HUDEP-2 (cell line): ENCODE results near the gene UBXN11.

Source experiments
- DNase-seq, 76 experiments: peaks; one replicate each; lab custom pipeline; 2025; ENCODE audit not compliant: unreplicated experiment in 76 of 76; lab: John Stamatoyannopoulos, UW

The UBXN11 gene

DNA sequence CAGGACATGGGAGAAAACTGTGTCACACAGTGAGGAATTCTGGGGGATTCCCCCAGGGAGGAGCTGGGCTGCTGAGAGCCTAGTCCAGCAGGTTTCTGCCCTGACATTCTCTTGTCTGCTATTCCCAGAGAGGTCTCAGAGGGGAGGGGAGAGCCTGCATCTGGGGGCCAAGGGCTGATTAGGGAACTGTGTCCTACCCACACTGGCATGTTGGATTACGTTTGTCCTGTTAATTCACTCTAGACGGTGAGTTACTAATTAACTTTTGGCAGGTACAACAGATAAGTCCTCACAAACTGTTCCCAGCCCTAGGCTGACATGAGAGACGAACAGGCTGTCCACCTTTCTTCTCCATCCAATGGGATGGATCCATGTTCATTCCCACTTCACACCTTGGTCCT lies 29.2 kb downstream of the UBXN11 start:
- DNase-seq: no peak

DNA sequence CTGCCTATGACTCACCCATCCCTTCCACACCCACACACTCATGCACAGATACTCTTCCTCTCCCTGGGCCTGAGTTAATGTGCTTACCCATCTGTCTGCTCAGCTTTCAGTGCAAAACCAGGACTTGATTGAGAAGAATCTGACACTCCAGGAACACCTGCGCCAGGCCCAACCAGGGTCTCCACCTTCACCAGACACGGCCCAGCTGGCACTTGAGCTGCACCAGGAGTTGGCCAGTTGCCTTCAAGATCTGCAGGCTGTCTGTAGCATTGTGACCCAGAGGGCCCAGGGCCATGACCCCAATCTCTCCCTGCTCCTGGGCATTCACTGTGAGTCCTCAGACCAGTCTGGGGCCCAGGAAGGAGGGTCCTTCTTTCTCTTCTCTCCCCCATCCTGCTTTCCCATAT lies 30.0 kb downstream of the UBXN11 start:
- DNase-seq: peak in 1 of 76 experiments; percentile 45

DNA sequence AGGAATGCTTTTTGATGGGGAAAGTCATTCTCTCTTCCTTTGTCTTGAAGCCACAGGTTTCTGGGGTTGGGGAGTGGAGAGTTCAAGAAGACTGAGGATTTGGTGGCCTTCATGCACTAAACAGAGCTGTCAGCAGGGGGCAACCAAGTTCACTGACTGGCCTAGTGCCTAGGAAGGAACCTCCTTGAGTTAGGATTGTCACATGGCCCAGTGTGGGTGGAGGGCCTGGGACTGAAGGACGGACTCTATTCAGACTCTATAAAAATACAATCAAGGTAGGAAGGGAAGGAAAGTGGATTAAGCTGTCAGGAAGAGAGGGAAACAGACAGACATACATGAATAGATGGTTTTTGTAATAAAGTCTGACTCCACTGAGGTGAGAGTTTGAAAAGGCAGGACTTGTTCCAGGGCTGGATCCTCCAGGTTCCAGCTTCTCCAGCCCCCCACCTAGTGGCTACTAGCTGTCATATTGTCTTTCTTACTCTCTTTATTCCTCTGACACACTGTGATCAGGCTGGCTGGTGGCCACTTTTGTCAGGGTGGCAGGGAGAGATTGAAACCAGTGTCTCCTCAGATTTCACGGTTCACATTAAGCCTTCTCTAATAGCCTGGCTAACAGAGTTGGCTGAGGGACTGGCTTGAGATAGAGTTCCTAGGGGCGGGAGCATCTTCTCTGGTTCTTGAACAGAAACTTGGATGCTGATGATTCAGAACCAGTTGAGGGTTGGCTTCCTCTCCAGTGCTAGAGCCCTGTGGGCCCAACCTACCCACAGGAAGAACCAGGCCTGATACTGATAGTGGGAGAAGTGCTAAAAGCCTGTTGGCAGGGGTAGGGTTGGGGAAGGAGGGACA lies 30.6 kb downstream of the UBXN11 start:
- DNase-seq: peak in 74 of 76 experiments; percentile 23 to 95 (median 82)

DNA sequence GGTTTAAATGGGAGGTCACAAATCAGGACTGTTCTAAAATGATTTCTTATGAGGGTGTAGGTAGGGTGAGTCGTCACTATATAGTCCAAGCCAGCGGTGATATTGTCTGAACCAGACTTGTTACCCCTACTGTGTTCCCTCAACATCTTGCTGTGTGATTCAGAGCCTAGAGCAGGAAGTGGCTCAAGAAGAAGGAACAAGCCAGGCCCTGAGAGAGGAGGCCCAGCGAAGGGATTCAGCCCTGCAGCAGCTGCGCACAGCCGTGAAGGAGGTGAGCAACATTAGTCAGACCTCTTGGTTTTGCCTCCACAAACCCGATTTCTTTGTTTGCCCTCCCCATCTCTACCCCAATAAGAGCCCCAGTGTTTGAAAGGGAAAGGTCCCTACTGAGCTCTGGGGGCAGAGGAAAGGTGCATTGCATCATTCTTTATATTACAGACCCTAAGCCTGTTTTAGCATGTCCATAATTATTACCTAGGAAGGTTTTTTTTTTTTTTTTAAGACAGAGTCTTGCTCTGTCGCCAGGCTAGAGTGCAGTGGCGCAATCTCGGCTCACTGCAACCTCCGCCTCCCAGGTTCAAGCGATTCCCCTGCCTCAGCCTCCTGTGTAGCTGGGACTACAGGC lies 31.5 kb downstream of the UBXN11 start:
- DNase-seq: no peak

DNA sequence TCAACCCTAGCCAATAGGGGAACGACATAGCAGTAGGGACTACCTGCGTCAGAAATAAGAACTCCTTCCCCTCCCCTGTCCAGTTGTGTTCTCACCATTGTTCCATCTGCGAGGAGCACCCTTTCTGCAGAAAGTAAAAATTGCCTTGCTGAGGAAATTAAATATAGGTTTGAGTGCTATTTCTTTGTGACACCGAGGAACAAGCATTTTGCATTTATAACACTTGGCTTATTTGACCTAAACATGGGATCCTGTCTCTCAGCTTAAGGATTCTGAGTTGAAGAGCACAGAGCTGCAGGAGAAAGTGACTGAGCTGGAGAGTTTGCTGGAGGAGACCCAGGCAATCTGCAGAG lies 37.3 kb downstream of the UBXN11 start:
- no peak for DNase-seq

DNA sequence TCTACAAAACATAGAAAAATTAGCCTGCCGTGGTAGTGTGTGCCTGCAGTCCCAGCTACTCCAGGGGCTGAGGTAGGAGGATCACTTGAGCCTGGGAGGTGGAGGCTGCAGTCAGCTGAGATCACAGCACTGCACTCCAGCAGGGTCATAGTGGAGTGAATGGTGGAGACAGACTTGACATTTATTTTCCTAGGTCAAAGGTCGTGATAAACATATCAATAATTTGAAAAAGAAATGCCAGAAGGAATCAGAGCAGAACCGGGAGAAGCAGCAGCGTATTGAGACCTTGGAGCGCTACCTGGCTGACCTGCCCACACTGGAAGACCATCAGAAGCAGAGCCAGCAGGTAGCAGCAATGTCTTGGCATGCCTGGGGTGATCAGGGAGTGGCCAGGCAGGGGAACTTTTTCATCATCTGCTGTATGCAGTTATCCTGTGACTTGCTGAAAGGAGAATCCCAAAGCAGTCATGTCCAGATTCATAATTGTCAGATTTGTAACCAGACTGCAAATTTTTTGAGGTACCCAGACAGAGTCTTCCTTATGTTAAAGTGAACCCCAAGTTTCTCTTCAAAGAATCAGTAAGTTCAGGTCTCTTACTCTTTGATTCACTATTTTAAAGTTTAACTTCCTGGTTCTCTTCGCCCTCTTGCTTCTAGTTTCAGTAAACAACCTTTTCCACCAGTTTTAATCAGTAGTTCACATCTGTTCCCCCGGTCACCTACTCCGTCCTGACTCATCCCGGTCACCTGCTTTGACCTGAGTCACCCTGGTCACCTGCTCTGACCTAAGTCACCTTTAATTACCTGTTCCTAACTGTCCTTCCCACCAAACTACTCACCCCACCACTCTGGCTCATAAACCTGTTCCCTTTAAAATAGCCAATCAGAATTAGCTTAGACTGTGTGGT lies 37.9 kb downstream of the UBXN11 start:
- no peak for DNase-seq

DNA sequence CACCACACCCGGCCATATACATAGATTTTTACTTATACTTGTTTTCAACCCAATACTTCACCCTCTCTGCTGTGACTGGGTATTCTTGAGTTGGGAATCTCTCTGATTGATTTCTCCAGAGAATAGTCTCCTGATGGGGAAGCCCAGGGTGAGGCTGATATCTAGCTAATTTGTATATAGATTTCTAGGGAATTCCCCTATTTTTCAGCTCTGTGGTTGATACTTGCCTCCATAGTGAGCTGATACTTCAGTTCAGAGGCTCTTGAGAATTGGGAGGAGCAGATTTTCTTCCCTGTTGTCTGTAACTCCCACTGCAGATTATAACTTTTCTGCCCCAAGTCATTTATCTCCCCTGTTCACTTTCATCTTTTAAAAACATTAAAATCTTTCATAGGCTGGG lies 41.0 kb downstream of the UBXN11 start:
- no peak for DNase-seq

DNA sequence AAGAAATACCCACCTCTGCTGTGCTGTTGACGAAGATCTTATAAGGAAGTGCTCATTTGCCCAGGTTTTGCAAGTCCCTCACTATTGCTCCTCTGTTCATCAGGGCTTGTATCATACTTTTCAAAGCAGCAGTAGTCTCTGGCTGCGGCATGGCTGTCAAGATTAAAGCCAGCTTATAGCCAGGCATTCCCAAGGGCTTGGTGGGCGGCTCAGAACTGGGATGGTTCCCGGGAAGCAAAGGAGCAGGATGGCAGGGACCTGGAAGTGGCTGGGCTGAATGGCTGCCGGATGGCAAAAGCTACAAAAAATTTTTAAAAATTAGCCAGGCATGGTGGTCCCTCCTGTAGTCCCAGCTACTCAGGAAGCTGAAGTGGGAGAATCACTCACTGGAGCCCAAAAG lies 43.2 kb downstream of the UBXN11 start:
- no peak for DNase-seq

DNA sequence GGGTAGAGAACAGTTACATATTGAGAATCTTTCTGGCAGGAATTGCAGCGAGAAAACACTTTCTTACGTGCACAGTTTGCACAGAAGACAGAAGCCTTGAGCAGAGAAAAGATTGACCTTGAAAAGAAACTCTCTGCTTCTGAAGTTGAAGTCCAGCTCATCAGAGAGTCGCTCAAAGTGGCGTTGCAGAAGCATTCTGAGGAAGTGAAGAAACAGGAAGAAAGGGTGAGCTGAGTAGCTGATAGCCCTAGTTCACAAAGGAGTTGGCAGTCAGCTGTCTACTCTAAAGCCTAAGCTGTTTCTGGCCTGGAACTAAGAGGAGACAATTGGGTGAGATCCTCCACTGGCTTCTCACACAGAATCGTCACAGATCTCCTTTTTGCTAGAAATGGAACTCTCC lies 46.9 kb downstream of the UBXN11 start:
- DNase-seq: no peak

DNA sequence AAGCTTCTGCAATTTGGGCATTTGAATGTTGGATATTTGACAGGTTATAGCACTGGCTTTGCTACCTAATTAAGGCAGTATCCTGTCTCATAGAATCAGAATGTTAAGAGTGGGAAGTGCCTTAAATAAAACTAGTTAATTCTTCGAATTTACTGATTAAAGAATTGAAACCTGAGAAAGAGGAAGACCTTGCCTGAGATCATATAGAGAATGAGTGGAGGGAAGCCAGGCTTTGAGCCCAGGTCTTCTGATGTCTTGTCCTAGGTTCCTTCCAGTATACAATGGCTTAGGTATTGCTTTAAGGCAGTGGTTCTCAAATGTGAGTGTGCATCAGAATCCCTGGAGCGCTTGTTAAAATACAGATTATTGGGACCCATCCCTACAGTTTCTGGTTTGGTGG lies 47.4 kb downstream of the UBXN11 start:
- DNase-seq: no peak

DNA sequence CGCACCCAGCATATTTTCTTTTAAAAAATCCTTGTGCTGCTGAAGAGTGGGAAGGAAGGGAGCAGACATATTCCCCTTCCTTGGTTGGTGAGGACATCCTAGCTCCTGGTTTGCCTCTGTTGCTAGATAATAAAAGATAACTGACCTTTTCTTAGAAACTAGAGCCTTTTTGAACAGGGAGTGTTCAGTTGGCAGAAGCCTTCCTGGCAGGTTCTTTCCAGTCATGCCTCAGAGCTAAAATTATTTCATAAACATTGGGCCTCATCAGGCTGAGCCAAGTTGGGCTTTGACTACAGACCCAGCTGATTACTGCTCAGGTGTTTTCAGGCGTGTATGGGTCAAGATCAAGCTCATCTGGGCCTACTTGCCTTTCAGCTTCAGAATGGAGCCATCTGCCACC lies 49.2 kb downstream of the UBXN11 start:
- DNase-seq: peak in 6 of 76 experiments; percentile 6 to 24 (median 17)

DNA sequence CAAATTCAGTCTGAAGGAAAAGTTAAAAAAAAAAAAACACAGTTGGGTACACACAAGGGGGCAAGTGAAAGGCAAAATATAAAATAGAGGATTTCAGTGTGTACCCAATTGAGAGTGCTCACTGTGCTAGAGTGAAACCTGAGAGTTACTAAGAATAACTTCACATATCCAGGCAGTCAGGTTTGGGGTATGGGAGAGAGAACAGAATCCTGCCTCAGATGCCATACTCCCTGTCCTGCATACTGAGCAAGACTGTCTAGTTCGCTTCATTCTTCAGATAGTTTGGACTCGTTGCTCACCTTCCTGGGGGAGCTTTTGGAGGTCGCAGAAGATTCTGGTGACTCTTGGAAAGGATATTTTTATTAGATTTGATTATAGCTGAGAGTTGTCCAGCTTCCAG lies 52.0 kb downstream of the UBXN11 start:
- no peak for DNase-seq

DNA sequence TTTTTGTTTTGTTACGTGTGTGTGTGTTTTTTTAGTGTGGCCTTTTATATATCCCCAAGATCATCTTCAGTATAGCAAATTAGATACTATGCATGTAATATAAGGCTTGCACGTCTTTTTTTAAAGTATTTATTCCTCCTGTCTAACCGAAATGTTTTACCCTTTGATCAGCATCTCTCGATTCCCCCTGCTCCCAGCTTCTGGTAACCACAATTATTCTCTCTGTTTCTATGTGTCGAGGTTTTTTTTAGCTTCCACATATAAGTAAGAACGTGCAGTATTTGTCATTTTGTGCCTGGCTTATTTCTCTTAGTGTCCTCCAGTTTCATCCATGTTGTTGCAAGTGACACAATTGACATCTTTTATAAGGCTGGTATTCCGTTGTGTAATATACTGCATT lies 53.7 kb downstream of the UBXN11 start:
- DNase-seq: no peak

DNA sequence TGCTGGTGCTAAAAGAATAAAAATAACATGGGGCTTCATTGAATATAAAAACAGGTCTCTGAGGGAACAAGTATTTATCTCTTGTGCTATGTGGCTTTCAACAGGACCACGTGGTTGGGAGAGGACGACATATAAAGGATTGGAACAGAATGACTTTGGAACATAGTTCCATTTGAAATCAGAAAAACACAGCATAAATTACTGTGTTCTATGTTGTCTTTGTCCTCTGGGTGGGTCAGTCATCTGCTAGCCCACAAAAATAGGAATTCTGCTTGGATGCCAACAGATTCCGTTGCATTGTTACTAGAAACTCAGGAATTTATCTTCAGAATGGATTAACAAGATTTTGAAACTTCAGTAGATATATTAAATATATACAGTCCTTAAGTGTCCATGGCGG lies 66.5 kb downstream of the UBXN11 start:
- DNase-seq: no peak

DNA sequence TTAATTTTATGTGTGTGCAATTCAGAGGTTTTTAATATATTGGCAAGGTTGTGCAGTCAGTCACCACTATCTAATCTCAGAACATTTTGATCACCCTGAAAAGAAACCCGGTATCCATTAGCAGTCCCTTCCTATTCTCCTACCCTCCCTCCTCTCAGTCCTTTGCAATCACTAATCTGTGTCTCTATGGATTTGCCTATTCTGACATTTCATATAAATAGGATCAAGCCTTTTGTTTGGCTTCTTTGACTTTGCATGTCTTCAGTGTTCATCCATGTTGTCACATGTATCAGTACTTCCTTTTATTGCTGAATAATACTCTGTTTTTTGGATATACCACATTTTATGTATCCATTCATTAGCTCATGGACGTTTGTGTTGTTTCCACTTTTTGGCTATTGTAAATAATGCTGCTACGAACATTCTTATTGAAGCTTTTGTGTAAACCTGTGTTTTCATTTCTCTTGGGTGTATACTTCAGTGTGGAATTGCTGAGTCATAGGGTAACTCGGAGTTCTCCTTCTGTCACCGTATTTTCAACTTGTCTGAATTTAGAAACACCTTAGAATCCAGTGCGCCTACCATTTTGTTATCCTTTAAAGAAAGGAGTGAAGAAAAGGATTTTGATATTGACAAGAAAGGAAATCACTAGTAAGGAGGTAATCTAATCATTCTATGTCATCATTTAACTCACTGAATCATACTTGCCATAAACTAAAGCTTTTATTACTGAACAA lies 69.0 kb downstream of the UBXN11 start:
- peak in 13 of 76 experiments; percentile 5 to 45 (median 25) for DNase-seq

DNA sequence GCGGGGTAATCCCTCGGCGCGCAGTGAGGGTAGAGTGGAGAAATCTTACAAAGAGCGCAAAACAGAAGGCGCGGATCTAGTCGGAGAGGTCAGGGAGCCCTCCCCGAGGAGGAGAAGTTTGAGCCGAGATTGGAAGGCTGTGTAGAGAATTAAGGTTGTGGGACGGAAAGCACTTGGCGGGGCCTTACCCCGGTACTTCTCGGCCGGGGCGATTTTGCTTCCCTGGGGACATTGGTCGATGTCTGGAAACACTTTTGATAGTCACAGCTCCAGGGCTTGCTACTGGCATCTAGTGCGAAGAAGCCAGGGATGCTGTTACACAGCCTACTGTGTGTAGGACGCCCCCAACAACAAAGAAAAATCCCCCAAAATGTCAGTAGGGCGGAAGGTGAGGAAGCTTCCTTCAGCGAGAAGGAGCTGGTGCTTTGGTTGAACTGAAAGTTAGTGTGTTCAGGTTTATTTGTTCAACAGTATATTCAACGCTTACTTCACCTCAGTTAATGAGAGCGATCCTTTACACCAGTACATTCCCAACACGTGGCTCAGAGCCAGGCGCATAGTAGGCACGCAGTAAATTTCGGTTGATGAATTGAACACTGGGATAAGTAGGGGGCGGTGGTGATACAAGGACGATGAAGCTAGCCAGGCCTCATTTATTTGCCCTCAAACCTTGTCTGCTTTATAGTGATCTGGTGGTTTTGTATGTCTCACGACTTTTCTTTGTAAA lies 71.6 kb downstream of the UBXN11 start:
- peak in 46 of 76 experiments; percentile 4 to 61 (median 22) for DNase-seq

DNA sequence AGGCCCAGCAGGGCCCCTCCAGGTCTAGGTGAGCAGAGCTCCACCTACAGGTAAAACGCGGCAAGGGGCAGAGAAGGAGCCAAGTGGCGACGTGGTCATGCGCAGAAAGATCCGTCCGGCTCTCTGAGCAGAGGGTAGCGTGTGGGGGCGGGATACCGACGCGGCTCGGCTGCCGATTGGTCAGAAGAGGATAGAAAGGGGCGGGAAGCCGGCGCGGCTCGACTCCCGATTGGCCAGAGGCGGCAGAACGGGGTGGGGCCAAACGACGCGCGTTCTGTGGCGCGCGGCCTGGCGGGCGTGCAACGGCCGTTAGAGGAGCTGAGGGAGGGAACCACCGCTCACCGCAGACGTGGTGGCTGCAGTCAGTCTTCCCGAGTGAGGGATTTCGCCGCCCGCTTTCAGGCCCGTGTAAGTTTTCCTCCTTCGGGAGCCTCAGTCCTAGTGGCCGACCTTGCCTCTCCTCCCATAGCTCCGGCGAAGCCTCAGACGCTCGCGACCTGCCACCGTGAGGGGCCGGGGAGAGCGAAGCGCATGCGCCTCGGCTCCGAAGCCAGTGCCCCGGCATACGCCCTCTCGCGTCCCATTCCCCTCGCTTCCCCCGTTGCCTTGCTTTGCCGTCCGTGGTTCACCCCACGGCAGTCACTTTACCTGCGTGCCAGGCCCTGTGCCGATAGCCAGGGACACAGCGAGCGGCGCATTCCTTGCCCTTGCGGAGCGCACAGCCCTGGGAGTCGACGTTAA lies 72.4 kb downstream of the UBXN11 start, which contains the start of gene CEP85:
TSS of gene CEP85 (plus strand) at position 298 of the 741 bp plus-strand sequence. CDS start 5,584 bp downstream, outside the sequence.
- DNase-seq: peak; percentile 40 to 99 (median 96)
